ENCODE data around the gene MT1A.
A peak's percentile ranks its signal among the peaks of the same experiment; 100 is the strongest.

Gene MT1A

GRCh38 chr16:56682703-56683397 lies 44.4 kb downstream of the MT1A start:
- Histone ChIP-seq H3K4me3 (ENCODE audit: low read length) (peak overlapping the region; percentile 90), H3K4me1 (ENCODE audit: control insufficient read depth, insufficient read depth, low read length) (peaks cover 3% of the 10 kb centered on the region), H3K27ac (ENCODE audit: low read depth, low read length) (peak overlapping the region; percentile 50)

DNA sequence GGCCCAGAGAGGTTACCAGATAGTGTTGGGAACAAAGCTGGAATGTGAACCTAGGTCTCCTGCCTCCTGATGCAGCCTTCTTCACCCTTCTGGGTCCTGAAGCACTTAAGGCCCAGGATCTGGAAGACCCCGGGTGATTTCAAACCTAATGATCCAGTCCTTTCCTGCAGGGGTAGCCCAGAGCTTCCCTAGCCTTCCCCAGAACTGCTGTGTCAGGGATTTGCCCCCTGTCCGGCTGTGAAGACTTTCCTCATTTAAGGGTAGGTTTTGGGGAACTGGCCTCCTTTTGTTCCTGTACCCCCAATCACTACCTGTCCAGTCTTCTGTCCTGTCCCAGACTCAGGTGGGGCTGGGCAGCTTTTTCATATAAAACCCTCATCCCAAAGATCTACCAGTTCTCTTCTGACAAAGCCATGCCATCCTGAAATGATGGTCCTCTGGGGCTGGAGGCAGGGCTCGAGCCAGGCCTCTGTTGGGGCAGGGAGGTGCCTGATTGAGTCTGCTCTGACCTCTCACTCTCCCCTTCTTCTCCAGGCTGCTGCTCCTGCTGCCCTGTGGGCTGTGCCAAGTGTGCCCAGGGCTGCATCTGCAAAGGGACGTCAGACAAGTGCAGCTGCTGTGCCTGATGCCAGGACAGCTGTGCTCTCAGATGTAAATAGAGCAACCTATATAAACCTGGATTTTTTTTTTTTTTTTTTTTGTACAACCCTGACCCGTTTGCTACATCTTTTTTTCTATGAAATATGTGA lies 45.1 kb downstream of the MT1A start:
- no peaks in the 10 kb centered on the region for H3K27me3 ChIP-seq (ENCODE audit: control insufficient read depth, insufficient read depth, low read length)
- peak overlapping the region; percentile 90 for H3K4me3 ChIP-seq (ENCODE audit: low read length)
- H3K36me3 ChIP-seq (ENCODE audit: control insufficient read depth, insufficient read depth, low read length): no peaks in the 10 kb centered on the region
- no peak overlapping the region for H3K27ac ChIP-seq (ENCODE audit: low read depth, low read length)
- peaks cover 3% of the 10 kb centered on the region for H3K4me1 ChIP-seq (ENCODE audit: control insufficient read depth, insufficient read depth, low read length)
- no peak overlapping the region for H3K9ac ChIP-seq (ENCODE audit: low read length)

More at GRCh38 chr16:56682703-56683397, 44.4 kb downstream of the MT1A start:
- no peaks in the 10 kb centered on the region for H3K36me3 ChIP-seq (ENCODE audit: control insufficient read depth, insufficient read depth, low read length)
- peak overlapping the region; percentile 72 for H3K9ac ChIP-seq (ENCODE audit: low read length)
- no peaks in the 10 kb centered on the region for H3K27me3 ChIP-seq (ENCODE audit: control insufficient read depth, insufficient read depth, low read length)

DNA sequence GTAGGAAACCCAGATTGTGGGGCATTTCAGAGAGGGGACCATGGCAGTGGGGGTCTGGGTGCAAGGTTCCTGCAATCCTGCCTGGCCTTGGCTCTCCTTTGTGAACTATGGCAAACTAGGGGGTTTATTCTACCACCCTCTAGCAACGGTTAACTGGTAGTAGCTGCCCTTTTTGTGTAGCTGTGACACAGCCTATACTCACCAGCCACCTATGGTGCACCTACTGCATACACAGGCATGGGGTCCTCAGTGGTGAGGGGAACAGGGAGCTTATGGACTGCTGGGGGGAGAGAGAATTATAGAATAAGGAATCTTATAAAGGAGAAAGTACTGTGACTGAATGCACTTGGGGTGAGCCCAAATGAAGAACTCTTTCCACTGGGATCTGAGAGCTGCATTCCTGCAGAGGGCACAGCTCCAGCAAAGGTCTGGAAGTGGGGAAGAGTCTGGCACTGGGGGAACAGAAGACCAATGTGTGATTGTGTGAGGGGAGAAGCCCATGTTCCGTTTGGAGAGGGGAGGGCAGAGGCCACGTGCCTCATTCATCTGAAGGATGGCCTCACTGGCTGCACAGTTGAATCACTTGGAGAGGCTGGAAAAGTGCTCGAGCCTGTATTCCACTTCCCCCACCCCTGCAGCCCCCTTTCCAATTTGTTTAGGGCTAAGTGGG lies 45.9 kb downstream of the MT1A start:
- Histone ChIP-seq H3K4me1 (ENCODE audit: control insufficient read depth, insufficient read depth, low read length) (peaks cover 3% of the 10 kb centered on the region), H3K9ac (ENCODE audit: low read length) (no peak overlapping the region), H3K36me3 (ENCODE audit: control insufficient read depth, insufficient read depth, low read length) (no peaks in the 10 kb centered on the region), H3K4me3 (ENCODE audit: low read length) (no peak overlapping the region), H3K27me3 (ENCODE audit: control insufficient read depth, insufficient read depth, low read length) (no peaks in the 10 kb centered on the region), H3K27ac (ENCODE audit: low read depth, low read length) (no peak overlapping the region)

GRCh38 chr16:56684926-56685590 lies 46.6 kb downstream of the MT1A start:
- H3K9ac ChIP-seq (ENCODE audit: low read length): no peak overlapping the region
- H3K27ac ChIP-seq (ENCODE audit: low read depth, low read length): peak overlapping the region; percentile 22
- H3K4me1 ChIP-seq (ENCODE audit: control insufficient read depth, insufficient read depth, low read length): peaks cover 3% of the 10 kb centered on the region
- H3K4me3 ChIP-seq (ENCODE audit: low read length): no peak overlapping the region
- no peaks in the 10 kb centered on the region for H3K36me3 ChIP-seq (ENCODE audit: control insufficient read depth, insufficient read depth, low read length)
- no peaks in the 10 kb centered on the region for H3K27me3 ChIP-seq (ENCODE audit: control insufficient read depth, insufficient read depth, low read length)

GRCh38 chr16:56686758-56687157 lies 48.3 kb downstream of the MT1A start:
- H3K27me3 ChIP-seq (ENCODE audit: control insufficient read depth, insufficient read depth, low read length): no peaks in the 10 kb centered on the region
- H3K27ac ChIP-seq (ENCODE audit: low read depth, low read length): no peak overlapping the region
- no peaks in the 10 kb centered on the region for H3K36me3 ChIP-seq (ENCODE audit: control insufficient read depth, insufficient read depth, low read length)
- no peak overlapping the region for H3K4me3 ChIP-seq (ENCODE audit: low read length)
- no peak overlapping the region for H3K9ac ChIP-seq (ENCODE audit: low read length)
- peaks cover under 1% of the 10 kb centered on the region for H3K4me1 ChIP-seq (ENCODE audit: control insufficient read depth, insufficient read depth, low read length)

DNA sequence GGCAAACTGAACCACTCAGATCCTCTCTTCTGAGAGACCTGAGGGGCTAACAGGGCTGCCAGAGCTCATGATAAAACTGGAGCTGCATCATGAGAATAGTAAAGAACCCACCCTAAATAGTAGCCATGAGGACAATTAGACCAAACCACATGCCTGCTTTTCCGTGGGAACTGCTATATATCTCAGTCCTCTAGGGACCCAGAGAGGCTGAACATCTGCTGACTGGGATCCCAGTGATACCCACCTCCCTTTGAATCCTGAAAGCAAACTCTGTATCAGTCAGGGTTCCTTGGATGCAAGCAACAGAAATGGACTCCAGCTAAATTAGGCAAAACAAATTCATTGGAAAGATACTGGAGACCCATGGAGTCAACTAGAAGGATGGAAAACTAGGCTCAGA lies 50.3 kb downstream of the MT1A start:
- no peak overlapping the region for H3K4me3 ChIP-seq (ENCODE audit: low read length)
- no peaks in the 10 kb centered on the region for H3K27me3 ChIP-seq (ENCODE audit: control insufficient read depth, insufficient read depth, low read length)
- H3K4me1 ChIP-seq (ENCODE audit: control insufficient read depth, insufficient read depth, low read length): no peaks in the 10 kb centered on the region
- no peaks in the 10 kb centered on the region for H3K36me3 ChIP-seq (ENCODE audit: control insufficient read depth, insufficient read depth, low read length)
- H3K9ac ChIP-seq (ENCODE audit: low read length): no peak overlapping the region
- no peak overlapping the region for H3K27ac ChIP-seq (ENCODE audit: low read depth, low read length)

- no peak overlapping the region for H3K9ac ChIP-seq (ENCODE audit: low read length)
- no peak overlapping the region for H3K4me3 ChIP-seq (ENCODE audit: low read length)
- no peaks in the 10 kb centered on the region for H3K27me3 ChIP-seq (ENCODE audit: control insufficient read depth, insufficient read depth, low read length)
- H3K4me1 ChIP-seq (ENCODE audit: control insufficient read depth, insufficient read depth, low read length): no peaks in the 10 kb centered on the region
- no peaks in the 10 kb centered on the region for H3K36me3 ChIP-seq (ENCODE audit: control insufficient read depth, insufficient read depth, low read length)
- no peak overlapping the region for H3K27ac ChIP-seq (ENCODE audit: low read depth, low read length)
Measured at GRCh38 chr16:56689171-56689570, 50.7 kb downstream of the MT1A start.
